Measurements from ENCODE around the gene ADCK1.
"Not testable (repeated sequence)": the region's sequence is repeated elsewhere in the genome, so short reads cannot be mapped to it uniquely, and the experiment has no call there.

ADCK1 gene

DNA sequence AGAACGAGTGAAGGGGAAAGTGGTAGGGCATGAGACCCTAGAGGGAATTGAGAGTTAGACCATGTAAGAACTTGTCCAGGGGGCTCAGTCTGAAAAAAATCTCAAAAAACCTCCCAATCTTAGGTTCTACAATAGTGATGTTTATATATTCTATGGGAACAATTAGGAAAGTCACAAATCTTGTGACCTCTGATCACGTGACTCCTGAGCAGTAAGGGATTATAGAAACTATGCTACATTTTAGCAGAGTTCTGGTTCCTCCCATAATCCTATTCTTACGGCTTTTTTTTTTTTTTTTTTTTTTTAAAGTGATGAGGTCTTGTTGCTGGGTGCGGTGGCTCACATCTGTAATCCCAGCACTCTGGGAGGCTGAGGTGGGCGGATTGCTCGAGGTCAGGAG, 5.8 kb downstream of the ADCK1 start:
- no peak for DNase-seq (ENCODE audit: extremely low read depth in 1 of 2, low read depth in 1 of 2)

DNA sequence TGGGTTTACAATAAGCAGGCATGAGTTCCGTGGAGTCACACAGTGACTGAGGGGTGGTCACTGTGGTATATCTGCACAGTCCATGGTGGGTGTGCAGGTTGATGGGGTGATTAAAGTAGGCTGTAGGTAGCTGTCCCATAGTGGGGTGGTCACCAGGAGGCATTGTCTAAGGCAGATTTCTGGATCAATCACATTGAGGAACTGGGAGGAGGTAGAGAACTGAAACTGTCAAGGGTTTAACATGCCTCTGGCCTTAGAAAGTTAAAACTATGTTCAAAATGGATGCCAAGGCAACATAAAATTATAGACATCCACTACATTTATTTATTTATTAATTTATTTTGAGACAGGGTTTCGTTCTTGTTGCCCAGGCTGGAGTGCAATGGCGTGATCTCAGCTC, 8.3 kb downstream of the ADCK1 start:
- no peak for DNase-seq (ENCODE audit: extremely low read depth in 1 of 2, low read depth in 1 of 2)

DNA sequence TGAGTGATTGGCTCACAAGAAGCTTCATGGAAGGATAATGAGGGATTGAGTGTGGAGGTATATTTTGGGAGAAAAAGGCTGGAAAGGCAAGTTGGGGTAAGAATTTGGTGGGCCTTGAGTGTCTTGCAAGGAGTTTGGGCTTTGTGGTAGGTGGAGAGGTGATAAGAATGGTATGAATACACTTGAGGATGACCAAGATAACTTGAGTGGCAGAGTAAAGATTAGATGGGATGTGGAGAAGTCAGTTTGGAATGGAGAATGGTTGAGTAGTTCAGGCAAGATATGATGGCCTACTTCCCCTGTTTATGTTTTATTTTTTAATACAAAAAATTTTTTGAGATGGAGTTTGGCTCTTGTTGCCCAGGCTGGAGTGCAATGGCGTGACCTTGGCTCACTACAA, 9.1 kb downstream of the ADCK1 start:
- DNase-seq (ENCODE audit: extremely low read depth in 1 of 2, low read depth in 1 of 2), result no peak

DNA sequence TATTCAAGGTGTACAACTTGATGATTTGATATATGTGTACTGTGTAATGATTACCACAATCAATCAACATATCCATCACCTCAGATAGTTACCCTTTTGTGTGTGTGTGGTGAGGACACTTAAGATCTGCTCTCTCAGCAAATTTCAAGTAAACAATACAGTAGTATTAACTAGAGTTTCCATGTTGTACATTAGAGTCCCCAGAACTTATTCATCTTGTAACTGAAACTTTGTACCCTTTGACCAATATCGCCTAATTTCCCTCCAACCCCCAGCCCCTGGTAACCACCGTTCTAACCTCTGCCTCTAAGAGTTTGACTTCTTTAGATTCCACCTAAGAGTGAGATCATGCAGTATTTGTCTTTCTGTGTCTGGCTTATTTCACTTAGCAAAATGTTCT, 12.1 kb downstream of the ADCK1 start:
- DNase-seq (ENCODE audit: extremely low read depth in 1 of 2, low read depth in 1 of 2), result no peak

DNA sequence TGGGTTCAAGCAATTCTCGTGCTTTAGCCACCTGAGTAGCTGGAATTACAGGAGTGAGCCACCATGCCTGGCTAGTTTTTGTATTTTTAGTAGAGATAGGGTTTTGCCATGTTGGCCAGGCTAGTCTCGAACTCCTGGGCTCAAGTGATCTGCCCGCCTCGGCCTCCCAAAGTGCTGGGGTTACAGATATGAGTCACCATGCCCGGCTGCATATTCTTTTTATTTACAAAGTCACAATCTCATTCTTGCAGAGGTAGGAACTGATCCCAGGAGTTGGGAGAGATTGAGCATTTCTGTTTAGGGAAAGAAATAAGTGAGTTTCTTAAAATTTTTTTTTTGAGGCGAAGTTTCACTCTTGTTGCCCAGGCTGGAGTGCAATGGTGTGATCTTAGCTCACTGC, 12.8 kb downstream of the ADCK1 start:
- not testable (repeated sequence) for DNase-seq (ENCODE audit: extremely low read depth in 1 of 2, low read depth in 1 of 2)

DNA sequence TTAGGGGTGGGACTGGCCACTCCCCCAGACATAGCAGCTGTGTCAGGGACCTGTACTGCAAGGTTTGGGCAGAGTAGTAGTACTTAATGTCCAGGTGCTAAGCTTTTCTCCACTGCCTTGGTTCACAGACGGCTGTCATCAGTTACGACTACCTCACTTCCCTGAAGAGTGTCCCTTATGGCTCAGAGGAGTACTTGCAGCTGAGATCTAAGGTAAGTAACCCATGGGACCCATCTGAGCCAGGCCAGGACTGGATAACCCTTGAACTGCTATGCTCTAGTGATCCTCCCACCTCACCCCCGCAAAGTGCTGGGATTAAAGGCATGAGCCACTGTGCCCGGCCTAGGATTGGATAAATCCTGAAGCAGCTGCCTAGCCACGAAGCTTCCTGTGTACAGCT, 22.4 kb downstream of the ADCK1 start:
- no peak for DNase-seq (ENCODE audit: extremely low read depth in 1 of 2, low read depth in 1 of 2)

DNA sequence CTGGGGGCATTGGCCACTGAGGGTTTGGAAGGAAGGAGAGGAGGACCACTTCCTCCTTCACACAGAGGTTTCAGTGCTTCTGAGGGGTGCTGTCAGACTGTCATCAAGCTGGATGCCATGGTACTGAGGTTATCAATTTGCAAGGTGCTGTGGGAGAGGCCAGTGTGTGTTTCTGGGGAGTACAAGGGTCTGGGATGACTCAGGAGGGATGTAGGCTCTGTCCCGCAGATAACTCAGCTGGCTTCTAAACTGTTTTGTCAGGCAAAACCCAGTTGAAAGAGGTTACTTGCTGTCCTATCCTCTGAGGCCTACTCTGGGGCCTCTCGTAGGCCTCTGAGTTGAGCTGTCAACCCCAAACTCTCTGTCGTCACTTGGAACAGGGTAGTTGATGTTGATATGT, 22.8 kb downstream of the ADCK1 start:
- no peak for DNase-seq (ENCODE audit: extremely low read depth in 1 of 2, low read depth in 1 of 2)

DNA sequence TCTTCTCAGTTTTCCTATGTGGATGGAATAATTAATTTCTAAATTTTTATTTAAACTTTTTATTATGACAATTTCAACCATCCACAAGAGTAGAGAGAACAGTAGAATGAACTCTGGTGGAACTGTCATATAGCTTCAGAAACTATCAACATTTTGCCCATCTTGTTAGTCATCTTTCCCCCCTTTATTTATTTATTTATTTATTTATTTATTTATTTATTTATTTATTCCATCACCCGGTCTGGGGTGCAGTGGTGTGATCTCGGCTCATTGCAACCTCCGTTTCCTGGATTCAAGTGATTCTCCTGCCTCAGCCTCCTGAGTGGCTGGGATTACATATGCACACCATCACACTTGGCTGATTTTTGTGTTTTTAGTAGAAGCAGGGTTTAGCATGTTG, 23.5 kb downstream of the ADCK1 start:
- no peak for DNase-seq (ENCODE audit: extremely low read depth in 1 of 2, low read depth in 1 of 2)

DNA sequence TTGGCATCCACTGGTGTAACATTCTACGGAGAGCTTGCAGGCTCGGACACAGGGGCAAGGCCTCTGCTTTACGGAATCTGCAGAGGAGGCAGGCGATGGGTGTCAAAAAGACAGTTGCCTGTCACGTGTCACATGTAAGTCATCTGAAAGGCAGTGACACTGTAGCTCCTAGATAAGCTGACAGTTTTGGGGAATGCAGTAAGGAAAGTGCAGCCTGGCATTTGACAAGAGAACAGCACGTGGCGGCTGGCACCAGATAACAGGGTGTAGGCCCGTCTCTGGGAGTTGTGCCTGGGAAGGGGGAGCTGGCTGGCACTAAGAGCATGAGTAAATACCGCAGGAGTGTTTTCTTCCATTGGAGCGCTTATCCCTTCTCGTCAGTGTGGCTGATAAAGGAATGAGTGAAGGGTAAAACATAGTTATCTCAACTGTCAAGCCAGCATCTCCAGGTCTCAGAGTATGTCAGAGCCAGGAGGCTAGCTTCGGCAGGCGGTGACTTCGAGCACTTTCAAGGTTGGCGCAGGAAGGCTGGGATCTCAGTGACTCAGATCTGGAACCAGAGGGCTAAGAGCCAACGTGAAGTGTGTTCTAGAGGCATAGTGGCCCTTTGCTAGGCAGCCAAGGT, 26.1 kb downstream of the ADCK1 start:
- DNase-seq (ENCODE audit: extremely low read depth in 1 of 2, low read depth in 1 of 2), result no peak

DNA sequence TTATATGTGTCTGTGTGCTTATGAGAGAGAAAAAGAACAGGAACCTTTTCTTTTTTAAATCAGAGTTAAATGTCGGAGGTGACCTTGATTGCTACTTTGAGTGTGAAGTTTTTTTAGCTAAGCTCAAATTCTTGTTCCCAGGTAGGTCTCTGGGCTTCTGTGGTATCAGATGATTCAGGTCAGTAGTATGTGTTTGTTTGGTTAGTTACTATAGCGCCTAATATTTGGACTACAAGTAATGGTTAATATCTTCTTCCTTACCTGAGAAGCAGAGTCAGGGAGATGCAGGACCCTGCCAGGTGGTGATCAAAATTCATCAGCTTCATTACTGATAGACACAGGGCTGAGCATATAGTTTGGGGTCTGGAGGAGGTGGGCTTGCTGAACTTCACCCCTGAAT, 30.8 kb downstream of the ADCK1 start:
- DNase-seq (ENCODE audit: extremely low read depth in 1 of 2, low read depth in 1 of 2), result no peak

DNA sequence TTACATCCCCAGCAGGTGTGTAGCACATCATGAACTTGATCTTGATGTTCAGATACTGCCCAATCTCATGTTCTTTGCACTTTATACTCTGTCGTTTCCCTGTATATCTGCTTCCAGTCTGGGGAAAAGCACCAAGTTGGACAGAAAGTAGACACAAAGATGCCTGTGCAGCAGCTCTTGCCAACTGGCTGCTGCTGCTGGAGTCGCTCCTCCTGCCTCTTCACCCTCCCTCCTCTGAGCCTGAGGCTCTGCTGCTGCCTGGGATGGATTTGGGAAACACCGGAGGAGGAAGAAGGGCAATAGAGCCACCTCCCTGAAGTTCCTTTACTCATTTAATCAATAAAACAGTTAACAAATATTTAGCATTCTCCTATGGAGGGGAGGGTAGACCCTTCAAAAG, 32.4 kb downstream of the ADCK1 start:
- DNase-seq (ENCODE audit: extremely low read depth in 1 of 2, low read depth in 1 of 2), result no peak

DNA sequence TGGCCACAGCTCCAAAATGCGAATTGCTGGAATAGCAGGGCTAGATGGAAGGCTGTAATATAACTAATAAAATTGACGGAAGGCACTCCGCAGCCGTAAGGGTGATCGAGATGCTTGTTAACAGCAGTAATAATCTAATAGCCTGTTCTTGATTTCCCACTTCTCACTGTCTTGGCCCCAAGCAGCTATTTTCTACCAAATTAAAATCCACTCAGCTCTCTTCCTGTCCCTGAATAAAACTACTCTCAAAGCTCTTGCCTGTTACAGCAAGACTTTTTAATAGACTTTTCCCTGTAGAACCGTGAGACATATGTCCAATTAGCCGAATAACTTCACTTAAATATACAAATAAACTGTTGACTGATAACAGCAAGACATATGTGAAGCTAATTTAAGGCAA, 38.0 kb downstream of the ADCK1 start:
- no peak for DNase-seq (ENCODE audit: extremely low read depth in 1 of 2, low read depth in 1 of 2)

DNA sequence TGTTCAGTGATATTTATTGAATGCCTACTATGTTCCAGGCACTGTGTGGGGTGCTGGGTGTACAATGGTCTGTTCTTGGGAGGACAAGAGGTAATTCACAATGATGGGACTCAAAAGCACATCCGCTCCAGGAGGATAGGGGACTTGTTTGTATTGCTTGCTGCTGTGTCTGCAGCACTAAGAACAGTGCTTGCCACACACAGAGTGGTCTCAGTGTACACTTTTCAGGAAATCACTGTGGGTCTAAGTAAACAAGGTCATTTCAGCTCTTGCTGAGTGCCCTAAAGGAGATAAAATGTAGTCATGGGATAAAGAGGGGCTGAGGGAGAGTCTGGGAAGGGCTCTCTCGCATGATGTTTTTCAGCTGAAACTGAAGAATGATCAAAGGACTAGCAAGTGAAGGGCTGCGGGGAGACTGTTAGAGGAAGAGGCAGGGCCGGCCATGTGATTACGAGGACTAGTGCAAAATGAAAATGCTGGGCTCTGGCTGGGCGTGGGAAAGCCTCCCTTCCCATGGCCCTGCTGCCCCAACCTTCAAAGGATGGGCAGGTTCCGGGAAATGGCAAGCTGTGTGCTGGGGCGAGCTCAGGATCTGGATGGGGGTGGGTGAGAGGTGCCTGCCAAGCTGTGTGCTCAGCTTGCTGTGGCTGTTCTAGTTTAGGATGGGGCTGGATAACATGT, 39.1 kb downstream of the ADCK1 start:
- no peak for DNase-seq (ENCODE audit: extremely low read depth in 1 of 2, low read depth in 1 of 2)

DNA sequence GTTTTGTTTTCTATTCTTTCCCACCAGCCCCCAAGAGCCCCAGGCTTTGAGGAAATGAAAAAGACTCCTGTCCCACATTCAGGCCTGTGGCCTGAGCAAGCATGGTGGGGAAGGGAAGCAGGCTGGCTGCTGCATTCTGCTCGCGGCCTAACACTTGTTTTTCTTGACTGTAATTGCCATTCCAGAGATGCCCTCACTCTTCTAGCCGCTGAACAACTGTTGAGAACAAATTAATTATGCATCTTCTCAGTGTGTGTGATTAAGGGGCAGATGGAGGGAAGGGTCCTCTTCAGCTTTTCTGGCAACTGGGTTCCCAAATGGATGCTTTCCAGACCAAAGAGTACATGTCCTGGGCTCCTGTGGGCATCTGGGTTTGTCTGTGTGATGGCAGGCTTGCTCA, 43.3 kb downstream of the ADCK1 start:
- DNase-seq (ENCODE audit: extremely low read depth in 1 of 2, low read depth in 1 of 2), result no peak

DNA sequence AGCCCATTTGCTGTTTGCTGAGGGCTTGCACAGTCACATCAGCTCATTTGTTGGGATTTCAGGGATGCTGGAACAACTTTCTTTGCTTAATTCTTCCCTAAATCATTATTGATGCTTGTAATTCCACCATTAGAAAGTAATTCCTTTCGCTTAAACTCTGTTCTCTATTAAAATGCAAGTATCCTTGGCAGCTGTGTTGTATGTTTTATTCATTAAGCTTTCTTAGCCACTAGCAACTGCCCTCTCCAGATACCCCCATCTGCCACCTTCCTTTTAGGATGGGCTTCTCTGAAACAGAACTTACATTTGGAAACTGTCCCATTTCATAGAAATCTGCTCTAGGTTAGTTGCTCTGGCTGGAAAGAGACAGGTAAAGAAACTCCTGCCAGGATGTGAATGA, 43.7 kb downstream of the ADCK1 start:
- DNase-seq (ENCODE audit: extremely low read depth in 1 of 2, low read depth in 1 of 2), result no peak

DNA sequence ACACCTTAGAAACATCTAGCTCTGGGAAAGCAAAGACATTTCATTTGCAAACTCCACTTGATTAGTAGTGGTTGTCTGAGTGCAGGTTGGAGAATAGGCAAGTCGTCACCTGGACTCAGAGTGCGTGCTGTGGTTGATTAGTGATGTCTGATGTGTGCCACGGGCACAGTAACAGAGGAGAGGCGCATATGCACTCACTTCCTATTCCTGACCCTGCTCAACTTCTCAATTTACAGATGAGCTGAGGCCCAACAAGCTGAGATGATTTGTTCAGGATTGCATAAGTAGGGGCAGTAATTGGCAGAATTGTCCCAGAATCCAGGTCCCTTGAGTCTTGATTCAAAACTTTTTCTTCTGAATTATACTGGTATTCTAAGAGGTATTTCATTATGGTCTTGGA, 44.9 kb downstream of the ADCK1 start:
- no peak for DNase-seq (ENCODE audit: extremely low read depth in 1 of 2, low read depth in 1 of 2)

DNA sequence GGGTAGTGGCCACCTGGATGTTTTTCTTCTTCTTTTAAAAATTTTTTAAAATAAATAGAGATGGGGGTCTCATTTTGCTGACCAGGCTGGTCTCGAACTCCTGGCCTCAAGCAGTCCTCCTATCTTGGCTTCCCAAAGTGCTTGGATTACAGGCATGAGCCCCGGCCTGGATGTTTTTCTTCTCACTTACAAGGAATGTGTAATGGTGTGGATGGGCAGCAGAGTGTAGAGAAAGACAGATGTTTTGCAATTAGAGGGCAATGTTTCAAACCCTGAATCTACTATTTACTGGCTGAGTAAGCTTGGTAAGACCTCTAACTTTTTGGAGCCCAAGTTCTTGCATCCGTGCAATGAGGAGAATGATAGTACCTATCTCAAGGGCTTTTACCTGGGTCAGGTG, 48.1 kb downstream of the ADCK1 start:
- DNase-seq (ENCODE audit: extremely low read depth in 1 of 2, low read depth in 1 of 2), result no peak

DNA sequence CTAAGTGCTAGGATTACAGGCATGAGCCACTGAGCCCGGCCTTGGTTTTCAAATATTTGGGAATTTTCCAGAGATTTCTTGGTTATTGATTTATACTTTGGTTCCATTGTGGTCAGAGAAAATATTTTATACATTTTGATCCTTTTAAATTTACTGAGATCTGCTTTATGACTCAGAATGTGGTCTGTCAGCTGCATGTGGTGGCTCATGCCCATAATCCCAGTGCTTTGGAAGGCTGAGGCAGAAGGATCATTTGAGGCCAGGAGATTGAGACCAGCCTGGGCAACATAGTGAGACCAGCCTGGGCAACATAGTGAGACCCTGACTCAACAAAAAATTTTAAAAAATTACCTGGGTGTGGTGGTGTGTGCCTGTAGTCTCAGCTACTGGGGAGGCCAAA, 49.8 kb downstream of the ADCK1 start:
- no peak for DNase-seq (ENCODE audit: extremely low read depth in 1 of 2, low read depth in 1 of 2)

DNA sequence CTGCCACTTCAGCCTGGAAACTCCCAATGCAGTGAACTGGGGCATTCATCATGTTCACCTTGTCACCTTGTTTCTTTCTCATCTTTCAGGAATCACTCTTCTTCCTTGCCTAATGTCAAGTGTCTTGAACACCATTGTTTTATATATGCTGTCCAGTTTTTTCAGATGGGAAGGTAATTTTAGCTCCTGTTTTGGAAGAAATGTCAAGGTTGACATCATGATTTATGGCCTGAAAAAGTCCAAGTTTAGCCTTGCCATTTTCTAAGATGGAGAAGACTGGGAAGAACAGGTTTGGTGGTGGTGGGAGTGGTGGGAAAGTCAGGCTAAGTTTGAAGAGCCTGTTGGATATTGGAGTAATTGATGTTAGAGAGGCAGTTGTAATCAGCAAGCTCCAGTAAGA, 54.0 kb downstream of the ADCK1 start:
- DNase-seq (ENCODE audit: extremely low read depth in 1 of 2, low read depth in 1 of 2), result no peak

DNA sequence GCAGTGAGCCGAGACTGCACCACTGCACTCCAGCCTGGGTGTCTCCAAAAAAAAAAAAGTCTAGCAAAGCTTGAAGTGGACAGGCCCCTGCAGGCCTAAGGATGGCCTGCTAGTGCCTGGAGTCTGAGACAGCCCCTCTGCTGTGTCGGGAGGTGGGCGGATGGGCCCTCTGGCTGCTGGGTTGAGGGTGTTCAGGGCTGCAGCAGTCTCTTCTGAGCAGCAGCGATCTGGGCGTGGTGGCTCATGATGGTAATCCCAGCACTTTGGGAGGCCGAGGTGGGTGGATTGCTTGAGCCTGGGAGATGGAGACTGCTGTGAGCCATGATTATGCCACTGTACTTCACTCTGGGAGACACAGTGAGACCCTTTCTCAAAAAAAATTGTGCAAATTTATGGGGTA, 57.0 kb downstream of the ADCK1 start:
- no peak for DNase-seq (ENCODE audit: extremely low read depth in 1 of 2, low read depth in 1 of 2)

DNA sequence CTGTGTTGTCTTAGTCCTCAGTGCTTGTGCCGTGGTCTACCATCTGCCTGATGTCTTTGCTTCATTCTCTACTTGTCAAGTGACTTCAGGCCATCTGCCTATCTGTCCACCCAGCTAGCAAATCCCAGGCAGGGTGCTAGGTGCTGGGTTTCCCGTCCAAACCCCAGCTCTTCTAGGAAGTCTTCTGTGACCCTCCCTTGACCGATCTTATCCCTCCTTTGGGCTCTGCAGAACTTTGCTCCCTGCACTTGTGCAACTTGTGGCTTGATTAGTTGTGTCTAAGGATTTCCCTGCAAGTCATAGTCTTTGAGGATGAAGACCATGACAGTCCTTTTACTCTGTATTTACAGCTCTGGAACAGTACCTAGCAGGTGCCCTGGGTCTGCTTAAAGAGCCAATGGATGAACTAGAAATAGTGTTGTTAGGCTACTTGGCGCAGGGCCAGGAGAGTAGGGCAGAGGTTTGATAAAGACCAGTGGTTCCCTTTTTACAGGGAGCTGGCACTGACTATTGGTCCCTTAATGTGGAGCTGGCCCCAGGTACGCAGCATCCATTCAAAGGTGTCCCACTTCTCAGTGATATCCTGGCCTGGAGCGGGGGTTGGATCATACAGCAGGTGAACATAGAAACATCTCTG, 60.1 kb downstream of the ADCK1 start:
- DNase-seq (ENCODE audit: extremely low read depth in 1 of 2, low read depth in 1 of 2), result no peak

DNA sequence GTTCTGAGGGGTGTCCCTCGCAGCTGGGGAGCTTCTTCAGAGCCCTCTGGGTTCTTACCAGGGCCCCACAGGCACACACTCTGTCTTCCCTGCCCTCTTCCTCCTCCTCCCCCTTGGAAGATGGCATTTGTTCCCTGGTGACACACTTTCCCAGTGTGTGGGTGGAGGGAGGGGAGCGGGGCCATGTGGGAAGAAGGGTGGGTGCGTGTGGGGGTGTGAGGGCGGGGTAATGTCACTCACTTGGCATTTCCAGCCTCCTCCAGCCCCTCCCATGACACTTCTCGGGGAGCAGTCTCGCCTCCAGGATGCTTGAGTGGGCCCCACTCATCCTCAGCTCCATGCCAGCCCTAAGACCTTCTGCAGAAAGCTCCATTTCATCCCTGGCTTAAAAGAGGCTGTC, 61.3 kb downstream of the ADCK1 start:
- no peak for DNase-seq (ENCODE audit: extremely low read depth in 1 of 2, low read depth in 1 of 2)

Measured in activated CD8-positive, alpha-beta memory T cell treated with anti-CD3 and anti-CD28 coated beads for 1 hour (primary cell).